NB4 (cell line): Measurements from ENCODE around the gene SCN8A.

Experiments
- CTCF ChIP-seq: IDR thresholded peaks from one replicate; pipeline ENCODE4 v1.5.1; 2012; ENCODE audit warnings: low read depth, low read length
- MAX ChIP-seq: IDR thresholded peaks from 2 replicates; pipeline ENCODE4 v1.6.1; 2011; ENCODE audit warnings: low read depth, low read length
- MYC ChIP-seq: IDR thresholded peaks from 2 replicates; pipeline ENCODE4 v1.6.1; 2011; ENCODE audit warnings: low read depth, low read length
- POLR2A ChIP-seq: IDR thresholded peaks from 2 replicates; pipeline ENCODE4 v1.6.1; 2011; ENCODE audit warnings: mild to moderate bottlenecking; ENCODE audit not compliant: insufficient read length; ENCODE audit errors: extremely low read depth

GRCh38 chr12:51669996-51670395 is 79.0 kb downstream of the SCN8A start:
- no peak for TF ChIP-seq CTCF
- TF ChIP-seq POLR2A, result no peak
- no peak for TF ChIP-seq MAX
- no peak for TF ChIP-seq MYC
